Esophagus muscularis mucosa (tissue), 4 donors: ENCODE results near the gene TDRD12.

Experiments used
- EP300 ChIP-seq: sonication (generic); formaldehyde crosslinking; IDR thresholded peaks from one replicate; pipeline ENCODE4 v1.6.1; 2017; ENCODE audit warnings: antibody characterized with exemption
- POLR2A ChIP-seq: fragments of 450-650 bp; IDR thresholded peaks from one replicate; pipeline ENCODE4 v1.6.1; 2017; ENCODE audit warnings: antibody characterized with exemption, moderate library complexity, mild to moderate bottlenecking, low read depth
- POLR2AphosphoS5 ChIP-seq, 2 donors: sonication (generic); formaldehyde crosslinking; IDR thresholded peaks; one replicate each; pipeline ENCODE4 v1.6.1; 2017; ENCODE audit warnings: antibody characterized with exemption in 2 of 2
- TF ChIP-seq, protein P1 (sequence below), 3 experiments: fragments of 200-600 bp in 2 of 3; fragments of 450-650 bp in 1 of 3; sonication (generic) in 2 of 3; IDR thresholded peaks; one replicate each; pipeline ENCODE4 v1.5.1; 2017 to 2019; ENCODE audit warnings: antibody characterized with exemption in 3 of 3, mild to moderate bottlenecking in 2 of 3, moderate library complexity in 1 of 3

- TF ChIP-seq, protein P1, sequence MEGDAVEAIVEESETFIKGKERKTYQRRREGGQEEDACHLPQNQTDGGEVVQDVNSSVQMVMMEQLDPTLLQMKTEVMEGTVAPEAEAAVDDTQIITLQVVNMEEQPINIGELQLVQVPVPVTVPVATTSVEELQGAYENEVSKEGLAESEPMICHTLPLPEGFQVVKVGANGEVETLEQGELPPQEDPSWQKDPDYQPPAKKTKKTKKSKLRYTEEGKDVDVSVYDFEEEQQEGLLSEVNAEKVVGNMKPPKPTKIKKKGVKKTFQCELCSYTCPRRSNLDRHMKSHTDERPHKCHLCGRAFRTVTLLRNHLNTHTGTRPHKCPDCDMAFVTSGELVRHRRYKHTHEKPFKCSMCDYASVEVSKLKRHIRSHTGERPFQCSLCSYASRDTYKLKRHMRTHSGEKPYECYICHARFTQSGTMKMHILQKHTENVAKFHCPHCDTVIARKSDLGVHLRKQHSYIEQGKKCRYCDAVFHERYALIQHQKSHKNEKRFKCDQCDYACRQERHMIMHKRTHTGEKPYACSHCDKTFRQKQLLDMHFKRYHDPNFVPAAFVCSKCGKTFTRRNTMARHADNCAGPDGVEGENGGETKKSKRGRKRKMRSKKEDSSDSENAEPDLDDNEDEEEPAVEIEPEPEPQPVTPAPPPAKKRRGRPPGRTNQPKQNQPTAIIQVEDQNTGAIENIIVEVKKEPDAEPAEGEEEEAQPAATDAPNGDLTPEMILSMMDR (IDR thresholded peaks at IDR 0.05), result no peak
- no peak for TF ChIP-seq POLR2AphosphoS5 (IDR thresholded peaks at IDR 0.05)
- TF ChIP-seq EP300, result no peak
- no peak for TF ChIP-seq POLR2A
Measured at GRCh38 chr19:32876236-32876918, 156.8 kb downstream of the TDRD12 start.
